GM19240 (cell line): ENCODE measurements around the gene NPIPB9.
"Not testable (repeated sequence)": the region's sequence is repeated elsewhere in the genome, so short reads cannot be mapped to it uniquely, and the experiment has no call there.

ENCODE experiments used
- DNase-seq: peaks from one replicate; pipeline ENCODE4 v3.0.0; 2011; ENCODE audit warnings: low spot score; ENCODE audit not compliant: insufficient read length

NPIPB9 gene

GRCh38 chr16:28751487-28751886 is at the start of gene NPIPB9:
Gene NPIPB9, plus strand, starts transcription at chr16:28751787.
- DNase-seq, result not testable (repeated sequence)

- not testable (repeated sequence) for DNase-seq
These were observed 47.3 kb upstream of the NPIPB9 start for GRCh38 chr16:28704246-28704645.

- DNase-seq, result not testable (repeated sequence)
These were observed 40.1 kb upstream of the NPIPB9 start, which contains the start of gene EIF3C for GRCh38 chr16:28711220-28712083. Gene EIF3C, plus strand, starts transcription at chr16:28711464. Its CDS starts 223 bp downstream, at chr16:28711687.

GRCh38 chr16:28722852-28723650 is 28.5 kb upstream of the NPIPB9 start:
- DNase-seq, result not testable (repeated sequence)

GRCh38 chr16:28731253-28731652 is 20.3 kb upstream of the NPIPB9 start:
- DNase-seq, result not testable (repeated sequence)

- not testable (repeated sequence) for DNase-seq
These were observed 19.0 kb upstream of the NPIPB9 start for GRCh38 chr16:28732455-28733124.

- DNase-seq, result not testable (repeated sequence)
These were observed 11.8 kb upstream of the NPIPB9 start for GRCh38 chr16:28739787-28740186.

GRCh38 chr16:28740631-28741030 is 11.0 kb upstream of the NPIPB9 start:
- DNase-seq, result not testable (repeated sequence)

GRCh38 chr16:28741295-28741694 is 10.3 kb upstream of the NPIPB9 start:
- not testable (repeated sequence) for DNase-seq

- DNase-seq, result not testable (repeated sequence)
These were observed 4.8 kb upstream of the NPIPB9 start for GRCh38 chr16:28746618-28747350.

GRCh38 chr16:28749997-28750465 is 1.6 kb upstream of the NPIPB9 start:
- DNase-seq, result not testable (repeated sequence)

- DNase-seq, result not testable (repeated sequence)
These were observed 1.0 kb upstream of the NPIPB9 start for GRCh38 chr16:28750469-28751067.

- DNase-seq, result not testable (repeated sequence)
These were observed 30.1 kb downstream of the NPIPB9 start for GRCh38 chr16:28781697-28782096.

- not testable (repeated sequence) for DNase-seq
These were observed 30.8 kb downstream of the NPIPB9 start for GRCh38 chr16:28782357-28782756.

GRCh38 chr16:28802235-28803019 is 50.8 kb downstream of the NPIPB9 start:
- not testable (repeated sequence) for DNase-seq

- not testable (repeated sequence) for DNase-seq
These were observed 56.0 kb downstream of the NPIPB9 start for GRCh38 chr16:28807445-28808120.

GRCh38 chr16:28820016-28820415 is 68.4 kb downstream of the NPIPB9 start:
- DNase-seq, result no peak

- not testable (repeated sequence) for DNase-seq
These were observed 69.0 kb downstream of the NPIPB9 start for GRCh38 chr16:28820546-28820945.
